GM23338 (cell line): ENCODE results near the gene ADAMTS14. TPM values are rescaled to one million over a fixed set of nuclear protein-coding genes. Genes with fewer than 3 reads are reported as not detected.

ENCODE experiments used
- ATAC-seq: fragments of 200-7000 bp; cut with Tn5 transposase; 3 replicates; pipeline ENCODE4 v1.9.1; 2020
- DNase-seq: peaks from one replicate; pipeline ENCODE4 v3.0.0-alpha.2; 2015; ENCODE audit warnings: low spot score
- H2AFZ ChIP-seq: fragments of 200-600 bp; sonication (generic); 2 replicates; pipeline ENCODE4 v1.8.0; 2016; ENCODE audit warnings: antibody characterized with exemption, mild to moderate bottlenecking, moderate library complexity
- H3F3A ChIP-seq: fragments of 200-600 bp; sonication (generic); replicated peaks from 2 replicates; pipeline ENCODE4 v1.8.0; 2017; ENCODE audit warnings: antibody characterized with exemption, mixed run types, low read depth
- H3K27ac ChIP-seq: fragments of 200-600 bp; sonication (generic); 2 replicates; pipeline ENCODE4 v1.6.1; 2016; ENCODE audit warnings: low read depth
- H3K27me3 ChIP-seq: fragments of 200-600 bp; sonication (generic); 2 replicates; pipeline ENCODE4 v1.8.0; 2016; ENCODE audit warnings: mild to moderate bottlenecking, mixed run types, moderate library complexity; ENCODE audit not compliant: insufficient read depth
- H3K36me3 ChIP-seq: fragments of 200-600 bp; sonication (generic); 2 replicates; pipeline ENCODE4 v1.8.0; 2016; ENCODE audit warnings: mild to moderate bottlenecking; ENCODE audit not compliant: insufficient read depth
- H3K4me1 ChIP-seq: fragments of 200-600 bp; sonication (generic); 2 replicates; pipeline ENCODE4 v1.8.0; 2016; ENCODE audit warnings: mild to moderate bottlenecking, moderate library complexity; ENCODE audit not compliant: insufficient read depth
- H3K4me2 ChIP-seq: fragments of 200-600 bp; sonication (generic); 2 replicates; pipeline ENCODE4 v1.7.1; 2017; ENCODE audit warnings: mixed run types
- H3K4me3 ChIP-seq: fragments of 200-600 bp; sonication (generic); 2 replicates; pipeline ENCODE4 v1.6.1; 2016; ENCODE audit warnings: mixed run types
- H3K79me2 ChIP-seq: fragments of 200-600 bp; sonication (generic); replicated peaks from 2 replicates; pipeline ENCODE4 v1.8.0; 2017; ENCODE audit warnings: mild to moderate bottlenecking; ENCODE audit not compliant: insufficient read depth
- H3K9me2 ChIP-seq: fragments of 200-600 bp; sonication (generic); 2 replicates; pipeline ENCODE4 v1.8.0; 2017; ENCODE audit not compliant: insufficient read depth
- H4K20me1 ChIP-seq: fragments of 200-600 bp; sonication (generic); replicated peaks from 2 replicates; pipeline ENCODE4 v1.8.0; 2017; ENCODE audit warnings: mild to moderate bottlenecking; ENCODE audit not compliant: insufficient read depth
- H3K27ac Mint-ChIP-seq: 2 replicates; pipeline ENCODE4 v1.8.0; 2020; ENCODE audit warnings: inconsistent platforms, mild to moderate bottlenecking, moderate library complexity, mixed read lengths
- H3K27me3 Mint-ChIP-seq: 3 replicates; pipeline ENCODE4 v1.8.0; 2022; ENCODE audit warnings: low read depth, mild to moderate bottlenecking, moderate library complexity, mixed read lengths, inconsistent platforms; ENCODE audit not compliant: insufficient read depth, poor library complexity
- H3K36me3 Mint-ChIP-seq: 3 replicates; pipeline ENCODE4 v1.8.0; 2021; ENCODE audit warnings: low read depth, mild to moderate bottlenecking, inconsistent platforms, moderate library complexity, mixed read lengths
- H3K4me1 Mint-ChIP-seq: 3 replicates; pipeline ENCODE4 v1.8.0; 2020; ENCODE audit warnings: mild to moderate bottlenecking, inconsistent platforms, mixed read lengths
- H3K4me3 Mint-ChIP-seq: 3 replicates; pipeline ENCODE4 v1.8.0; 2021; ENCODE audit warnings: moderate library complexity, mild to moderate bottlenecking, inconsistent platforms, mixed read lengths
- H3K9me3 Mint-ChIP-seq: 3 replicates; pipeline ENCODE4 v1.8.0; 2020; ENCODE audit warnings: moderate library complexity, mild to moderate bottlenecking, inconsistent platforms, mixed read lengths
- CTCF ChIP-seq, 2 experiments: fragments of 200-600 bp in 1 of 2; sonication (generic) in 1 of 2; conservative IDR thresholded peaks; 2 replicates each; pipeline versions ENCODE4 v1.5.1 to v1.6.1; 2016 to 2017; ENCODE audit warnings: antibody characterized with exemption in 2 of 2, low read depth in 2 of 2, mild to moderate bottlenecking in 2 of 2, moderate library complexity in 1 of 2
- ETS1 ChIP-seq: IDR thresholded peaks from 2 replicates; pipeline ENCODE4 v1.6.1; 2016; ENCODE audit warnings: antibody characterized with exemption
- POLR2AphosphoS5 ChIP-seq: IDR thresholded peaks from 2 replicates; pipeline ENCODE4 v1.6.1; 2016; ENCODE audit warnings: antibody characterized with exemption, low read depth
- ZNF462 ChIP-seq: fragments of 250-450 bp; sonication (Bioruptor Pico); IDR thresholded peaks from 2 replicates; pipeline ENCODE4 v1.5.0; 2020; ENCODE audit warnings: mild to moderate bottlenecking, moderate library complexity
- polyA plus RNA-seq: library from polyadenylated mRNA; unstranded; fragments of >200 nt; fragmentation: Nextera tagmentation; extraction: Ambion mirVana; gene quantifications from 2 replicates; pipeline ENCODE4 v1.2.1, GENCODE V29; 2016
- total RNA-seq: library from RNA; depleted of rRNA; stranded (reverse); fragments of >200 nt; shearing (Covaris generic); gene quantifications from 2 replicates; pipeline ENCODE4 v1.2.3, GENCODE V29; 2014

The ADAMTS14 gene
- total and polyA plus RNA-seq, 2 experiments from 2014 or later = 1.9 to 2.1 TPM

- TF ChIP-seq ZNF462 (CRISPR knock-in tag) = no peak
These were observed 12.1 kb downstream of the ADAMTS14 start (continued) for GRCh38 chr10:70684374-70684773.

GRCh38 chr10:70684839-70685454 lies 12.6 kb downstream of the ADAMTS14 start:
- peaks cover 19% of the 10 kb centered on the region for H3K9me3 Mint-ChIP-seq
- H3K27ac ChIP-seq = no peak overlapping the region
- peaks cover 19% of the 10 kb centered on the region for H3K4me1 Mint-ChIP-seq

More at GRCh38 chr10:70684839-70685454, 12.6 kb downstream of the ADAMTS14 start:
- no peaks in the 10 kb centered on the region; the same call in 1 of the 2 replicates for H3K36me3 ChIP-seq
- DNase-seq (no peak), ATAC-seq (peak; percentile 26; the same call in 2 of the 3 replicates)
- Mint-ChIP-seq H3K36me3 (peaks cover 15% of the 10 kb centered on the region), H3K4me3 (no peak overlapping the region), H3K27me3 (peaks cover 4% of the 10 kb centered on the region), H3K27ac (no peak overlapping the region)
- H3F3A ChIP-seq = no peaks in the 10 kb centered on the region
- no peaks in the 10 kb centered on the region for H3K4me1 ChIP-seq
- H3K4me2 ChIP-seq = no peak overlapping the region
- no peak overlapping the region for H2AFZ ChIP-seq
- no peaks in the 10 kb centered on the region for H3K79me2 ChIP-seq
- no peaks in the 10 kb centered on the region for H3K27me3 ChIP-seq
- no peak overlapping the region for H3K4me3 ChIP-seq
- TF ChIP-seq POLR2AphosphoS5 = no peak
- 0 out of 4 replicates have a peak, but pooled peaks of 1 of the 2 experiments have one; percentile 16 for TF ChIP-seq CTCF (conservative IDR thresholded peaks at IDR 0.05; ENCODE audit: low read depth in 2 of 2)
- TF ChIP-seq ETS1 = no peak
- H3K9me2 ChIP-seq = no peaks in the 10 kb centered on the region
- no peaks in the 10 kb centered on the region for H4K20me1 ChIP-seq
